GM18505 (cell line): ENCODE results near the gene HDLBP.

Experiments
- ATAC-seq: cut with Tn5 transposase; IDR thresholded peaks from one replicate; pipeline ENCODE4 v1.9.1; 2021; ENCODE audit not compliant: unreplicated experiment
- POLR2A ChIP-seq: IDR thresholded peaks from 4 replicates; pipeline ENCODE4 v1.6.1; 2011; ENCODE audit warnings: borderline replicate concordance; ENCODE audit not compliant: insufficient read depth, insufficient read length; ENCODE audit errors: extremely low read depth

Gene HDLBP, protein sequence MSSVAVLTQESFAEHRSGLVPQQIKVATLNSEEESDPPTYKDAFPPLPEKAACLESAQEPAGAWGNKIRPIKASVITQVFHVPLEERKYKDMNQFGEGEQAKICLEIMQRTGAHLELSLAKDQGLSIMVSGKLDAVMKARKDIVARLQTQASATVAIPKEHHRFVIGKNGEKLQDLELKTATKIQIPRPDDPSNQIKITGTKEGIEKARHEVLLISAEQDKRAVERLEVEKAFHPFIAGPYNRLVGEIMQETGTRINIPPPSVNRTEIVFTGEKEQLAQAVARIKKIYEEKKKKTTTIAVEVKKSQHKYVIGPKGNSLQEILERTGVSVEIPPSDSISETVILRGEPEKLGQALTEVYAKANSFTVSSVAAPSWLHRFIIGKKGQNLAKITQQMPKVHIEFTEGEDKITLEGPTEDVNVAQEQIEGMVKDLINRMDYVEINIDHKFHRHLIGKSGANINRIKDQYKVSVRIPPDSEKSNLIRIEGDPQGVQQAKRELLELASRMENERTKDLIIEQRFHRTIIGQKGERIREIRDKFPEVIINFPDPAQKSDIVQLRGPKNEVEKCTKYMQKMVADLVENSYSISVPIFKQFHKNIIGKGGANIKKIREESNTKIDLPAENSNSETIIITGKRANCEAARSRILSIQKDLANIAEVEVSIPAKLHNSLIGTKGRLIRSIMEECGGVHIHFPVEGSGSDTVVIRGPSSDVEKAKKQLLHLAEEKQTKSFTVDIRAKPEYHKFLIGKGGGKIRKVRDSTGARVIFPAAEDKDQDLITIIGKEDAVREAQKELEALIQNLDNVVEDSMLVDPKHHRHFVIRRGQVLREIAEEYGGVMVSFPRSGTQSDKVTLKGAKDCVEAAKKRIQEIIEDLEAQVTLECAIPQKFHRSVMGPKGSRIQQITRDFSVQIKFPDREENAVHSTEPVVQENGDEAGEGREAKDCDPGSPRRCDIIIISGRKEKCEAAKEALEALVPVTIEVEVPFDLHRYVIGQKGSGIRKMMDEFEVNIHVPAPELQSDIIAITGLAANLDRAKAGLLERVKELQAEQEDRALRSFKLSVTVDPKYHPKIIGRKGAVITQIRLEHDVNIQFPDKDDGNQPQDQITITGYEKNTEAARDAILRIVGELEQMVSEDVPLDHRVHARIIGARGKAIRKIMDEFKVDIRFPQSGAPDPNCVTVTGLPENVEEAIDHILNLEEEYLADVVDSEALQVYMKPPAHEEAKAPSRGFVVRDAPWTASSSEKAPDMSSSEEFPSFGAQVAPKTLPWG (N-terminal part only)

DNA sequence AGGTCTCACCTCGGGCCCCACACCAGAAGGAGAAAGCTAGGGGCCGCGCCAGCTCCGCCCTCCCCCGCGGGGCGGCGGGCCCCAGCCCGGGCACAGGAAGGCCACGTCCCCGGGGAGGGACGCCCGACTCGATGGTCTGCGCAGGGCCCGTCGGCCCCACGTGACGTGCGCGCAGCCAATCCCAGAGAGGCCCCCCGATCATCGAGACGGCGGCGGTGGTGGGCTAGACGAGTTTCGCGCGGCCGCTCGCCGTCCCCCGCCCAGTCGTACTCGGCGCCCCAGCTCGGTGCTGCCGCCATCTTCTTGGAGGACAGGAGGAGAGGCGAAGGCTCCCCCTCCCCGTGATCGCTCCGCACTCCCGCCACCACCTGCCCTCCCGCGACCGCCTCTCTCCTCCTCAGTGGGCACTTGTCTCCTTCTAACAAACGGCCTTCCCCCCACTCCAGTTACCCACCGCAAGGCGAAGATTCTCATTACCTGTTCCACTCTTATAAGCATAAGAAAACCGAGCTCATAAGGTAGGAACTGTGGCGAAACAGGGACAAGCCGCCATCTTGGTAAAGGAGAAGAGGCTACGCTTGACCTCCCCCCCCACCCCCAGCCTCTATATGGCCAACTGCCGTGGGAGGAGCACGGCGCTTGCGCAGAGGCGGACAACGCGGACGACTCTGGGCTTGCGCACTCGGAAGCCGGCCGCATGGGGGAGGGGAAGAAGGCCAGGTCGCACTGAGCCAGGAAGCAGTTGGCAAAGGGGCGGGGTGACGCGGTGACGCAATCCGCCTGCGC, at the start of gene HDLBP:
HDLBP (minus strand) TSS at position 580 of the 786 bp plus-strand sequence. CDS start 48,803 bp downstream, outside the sequence.
- peak; percentile 59 for ATAC-seq
- TF ChIP-seq POLR2A = peak; percentile 78

DNA sequence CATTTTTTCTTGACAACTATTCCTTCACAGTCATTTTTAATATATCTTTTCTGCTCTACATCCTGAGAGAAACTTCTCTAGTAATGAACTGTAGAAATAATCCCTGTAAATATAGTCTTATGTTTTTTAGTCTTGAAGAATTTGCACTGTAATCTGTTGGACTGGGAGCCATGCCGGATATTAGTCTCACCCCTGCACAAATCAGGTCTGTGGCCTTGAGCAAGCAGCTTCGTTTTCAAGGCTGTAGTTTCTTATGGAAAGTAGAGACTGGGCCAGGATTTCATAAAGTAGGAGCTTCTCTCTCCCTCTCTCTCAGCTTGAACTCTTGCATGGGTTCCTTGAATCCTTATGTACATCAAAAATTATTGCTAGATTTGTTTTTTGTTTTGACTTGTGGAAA, 49.3 kb upstream of the HDLBP start:
- no peak for ATAC-seq
- no peak for TF ChIP-seq POLR2A

DNA sequence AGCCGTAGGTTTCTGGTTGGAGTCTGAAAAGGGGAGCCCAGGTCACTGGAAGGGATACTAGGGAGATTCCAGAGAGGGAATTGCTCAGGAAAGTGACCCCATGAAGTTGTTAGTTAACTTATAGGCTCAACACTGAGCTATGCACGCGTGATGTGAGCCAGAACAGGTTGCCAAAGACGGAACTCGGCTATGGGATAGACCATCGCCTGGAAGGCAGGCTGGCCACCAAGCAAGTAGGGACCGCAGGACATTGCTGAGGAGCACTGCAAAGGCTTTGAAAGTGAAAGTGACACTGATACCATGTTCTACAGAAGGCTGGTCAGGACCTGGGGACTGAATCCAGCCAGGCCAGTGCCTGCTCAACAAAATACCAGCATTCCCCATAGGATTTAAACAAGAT, 48.0 kb upstream of the HDLBP start:
- ATAC-seq = no peak
- TF ChIP-seq POLR2A = no peak

DNA sequence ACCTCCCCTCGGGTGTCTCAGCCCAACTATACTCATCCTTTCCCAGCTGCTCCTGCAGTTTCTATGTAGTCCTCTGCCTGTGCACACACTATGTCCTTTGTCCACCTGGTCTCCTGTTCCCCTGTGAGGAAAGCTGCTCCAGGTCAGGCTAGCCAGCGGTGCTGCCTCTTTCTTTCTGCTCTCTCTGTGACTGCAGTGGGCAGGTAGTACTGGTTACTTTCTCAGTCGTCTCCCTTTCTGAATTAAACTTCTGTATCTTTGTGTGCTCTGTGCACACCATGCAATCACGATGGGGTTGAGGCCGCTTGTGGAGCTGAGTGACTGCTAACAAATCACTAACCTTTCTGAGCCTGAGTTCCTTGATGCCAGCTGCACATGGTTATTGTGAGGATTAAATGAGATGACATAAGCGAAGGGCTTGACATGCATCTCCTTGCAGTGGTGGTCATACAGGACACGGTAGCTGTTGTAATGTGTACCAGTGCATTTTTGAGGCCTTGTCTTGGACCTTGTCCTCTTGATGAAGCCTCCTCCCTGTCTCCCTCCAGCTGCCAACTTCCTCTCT, 44.1 kb upstream of the HDLBP start:
- TF ChIP-seq POLR2A = no peak
- ATAC-seq = no peak

DNA sequence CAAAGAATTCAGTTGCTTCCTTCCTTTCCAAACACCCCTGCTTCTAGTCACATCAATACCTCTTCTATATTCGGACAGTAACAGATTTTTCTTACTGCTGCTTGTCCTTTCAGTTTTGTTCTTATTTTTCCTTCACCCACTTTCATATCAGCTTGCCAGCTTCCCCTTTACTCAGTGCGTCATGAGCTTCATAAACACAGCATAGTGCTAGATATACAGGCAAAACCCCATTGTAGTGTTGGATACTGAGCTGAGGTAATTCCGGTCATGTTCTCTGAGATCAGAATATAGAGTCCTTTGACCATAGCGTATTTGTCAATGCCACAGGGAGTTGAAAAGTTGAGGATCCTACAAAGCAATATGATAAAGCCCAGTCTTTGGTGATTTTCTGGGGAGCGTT, 43.0 kb upstream of the HDLBP start:
- no peak for ATAC-seq
- TF ChIP-seq POLR2A = no peak

DNA sequence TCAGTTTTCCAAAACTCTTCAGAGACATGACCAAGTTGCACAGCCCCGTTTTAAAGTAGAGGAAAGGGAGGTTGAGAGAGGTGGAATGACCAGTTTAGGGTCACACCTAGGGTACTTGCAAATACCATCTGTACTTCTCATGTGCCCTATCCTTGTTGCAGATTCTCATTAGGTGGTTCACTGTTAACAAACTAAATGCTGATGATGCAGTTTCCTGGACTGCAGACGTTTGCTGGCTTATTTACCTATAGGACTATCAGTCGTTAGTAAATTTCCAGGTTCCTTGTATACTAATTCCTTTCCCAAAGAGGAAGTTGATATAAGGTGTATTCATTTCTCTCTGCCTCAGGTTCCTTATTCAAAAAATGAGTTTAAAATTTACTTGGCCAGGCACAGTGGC, 42.1 kb upstream of the HDLBP start:
- ATAC-seq = no peak

DNA sequence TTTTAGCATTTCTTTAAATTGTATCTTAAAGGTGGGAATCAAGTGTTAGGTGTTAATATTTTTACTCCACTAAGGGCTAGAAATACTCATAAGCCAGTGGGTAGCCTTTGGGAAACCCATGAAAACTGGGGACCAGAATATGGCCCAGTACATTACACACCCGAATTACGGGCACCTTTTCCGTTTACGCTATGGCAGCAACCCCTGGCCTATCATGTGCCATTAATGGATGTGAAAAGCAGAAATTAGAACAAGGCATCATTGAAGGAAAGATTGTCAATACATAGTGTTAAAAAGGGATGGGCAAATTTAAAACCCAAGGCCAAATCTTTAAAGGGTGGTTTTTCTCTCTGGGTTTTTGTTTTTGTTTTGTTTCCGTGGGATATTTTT, 41.4 kb upstream of the HDLBP start:
- no peak for TF ChIP-seq POLR2A
- no peak for ATAC-seq

More for the DNA sequence above, 42.1 kb upstream of the HDLBP start:
- TF ChIP-seq POLR2A = no peak

DNA sequence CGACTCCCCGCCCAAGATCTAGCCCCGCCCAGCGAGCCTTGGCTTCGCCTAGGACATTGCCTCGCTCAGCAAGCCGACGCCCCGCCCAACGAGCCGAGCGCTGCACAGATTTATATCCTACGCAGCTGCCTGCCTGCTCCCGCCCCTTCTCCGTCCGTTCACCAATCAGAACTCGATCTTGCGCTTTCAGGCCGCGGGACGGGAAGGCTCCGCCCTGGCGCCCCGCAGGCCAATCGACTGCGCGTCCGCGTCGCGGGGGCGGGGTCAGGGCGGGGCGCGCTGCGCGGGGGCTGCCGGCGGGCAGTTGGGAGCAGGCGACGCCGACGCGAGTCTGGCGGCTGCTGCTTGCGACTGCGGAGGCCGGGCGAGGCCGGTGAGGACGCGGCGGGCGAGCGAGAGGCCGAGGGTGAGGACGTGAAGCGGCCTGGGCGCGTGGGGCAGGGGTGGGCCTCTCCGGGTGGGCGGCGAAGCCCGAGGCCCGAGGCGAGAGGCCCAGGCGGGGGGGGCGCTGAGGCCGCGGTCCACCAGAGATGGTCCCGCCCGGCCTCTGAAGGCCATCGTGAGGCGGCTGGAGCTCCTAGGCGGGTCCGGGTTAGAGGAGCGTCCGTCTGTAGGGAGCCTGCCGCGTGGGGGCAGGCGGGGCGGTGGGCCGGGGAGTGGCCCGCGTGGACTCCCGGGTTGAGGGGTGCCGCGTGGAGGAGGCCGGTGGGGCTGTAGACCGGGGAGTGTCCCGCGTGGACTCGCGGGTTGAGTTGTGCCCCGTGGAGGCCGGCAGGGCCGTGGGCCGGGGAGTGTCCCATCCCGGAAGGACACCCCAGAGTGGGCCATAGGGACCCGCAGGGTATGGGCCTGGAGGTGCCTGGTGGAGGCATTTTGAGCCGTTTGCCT, 40.8 kb upstream of the HDLBP start, which contains the start of gene FARP2:
FARP2 (plus strand) TSS at position 303 of the 888 bp plus-strand sequence. CDS start 16,823 bp downstream, outside the sequence.
- peak; percentile 80 for ATAC-seq
- TF ChIP-seq POLR2A = peak; percentile 92

DNA sequence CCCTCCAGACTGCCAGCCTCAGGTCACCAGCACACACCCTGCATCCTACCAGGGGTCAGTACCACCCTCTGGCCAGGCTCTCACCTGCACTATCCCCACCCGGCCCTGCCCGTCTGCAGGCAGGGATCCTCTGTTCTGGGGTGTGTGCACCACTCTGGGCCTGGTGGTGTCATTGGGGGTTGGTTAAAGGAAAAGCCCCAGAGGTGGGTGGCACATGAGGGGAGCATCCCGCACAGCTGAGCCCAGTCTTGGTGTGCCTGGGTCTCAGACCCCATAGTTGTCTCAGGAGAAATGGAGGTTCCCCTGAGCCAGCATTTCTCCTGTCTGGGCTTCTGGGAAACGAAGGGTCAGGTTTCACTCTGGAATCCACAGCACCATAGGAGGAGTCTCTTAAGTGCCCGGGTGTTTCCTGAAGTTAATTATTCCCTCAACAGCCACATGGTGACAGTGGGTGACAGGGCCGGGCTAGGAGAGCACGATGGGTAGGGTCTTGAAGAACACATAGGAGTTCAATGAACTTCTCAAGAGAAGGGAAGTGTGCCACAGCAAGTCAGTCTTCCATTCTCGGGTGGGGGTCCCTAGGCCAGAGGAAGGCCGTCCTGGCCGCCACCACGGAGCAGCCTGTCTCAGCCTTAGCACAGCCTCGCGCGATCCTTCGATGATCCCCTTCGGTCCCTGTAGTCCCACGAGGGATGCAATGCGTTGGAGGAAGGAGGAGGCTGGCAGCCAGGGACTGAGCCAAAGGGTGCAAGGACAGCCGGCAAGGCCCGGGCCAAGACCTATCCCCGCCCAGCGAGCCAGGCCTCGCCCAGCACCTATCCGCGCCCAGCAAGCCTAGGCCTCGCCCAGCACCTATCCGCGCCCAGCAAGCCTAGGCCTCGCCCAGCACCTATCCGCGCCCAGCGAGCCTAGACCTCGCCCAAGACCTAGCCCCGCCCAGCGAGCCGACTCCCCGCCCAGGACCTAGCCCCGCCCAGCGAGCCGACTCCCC, 39.5 kb upstream of the HDLBP start:
- no peak for ATAC-seq
- no peak for TF ChIP-seq POLR2A

DNA sequence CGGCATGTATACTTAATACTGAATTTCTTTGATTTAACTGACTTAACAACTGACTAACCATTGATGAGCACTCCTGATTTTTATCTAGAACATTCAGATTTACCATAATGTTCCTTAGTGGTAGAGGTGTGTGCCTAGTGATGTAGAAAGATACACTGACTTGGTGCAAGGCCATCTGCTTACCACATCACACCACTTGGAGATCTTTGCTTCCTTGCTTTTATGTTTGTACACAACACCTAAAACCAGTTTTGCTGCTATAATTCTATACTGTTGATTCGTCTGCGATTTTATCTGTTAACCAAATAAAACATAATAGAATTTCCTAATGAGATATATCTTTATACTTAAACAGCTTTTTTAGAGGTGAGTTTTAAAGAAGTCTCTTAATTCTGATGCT, 36.8 kb upstream of the HDLBP start:
- ATAC-seq = no peak
- TF ChIP-seq POLR2A = no peak
